Epithelial cell of proximal tubule (primary cell): ENCODE measurements around the gene RTN1. TPM values are rescaled to one million over a fixed set of nuclear protein-coding genes. Genes with fewer than 3 reads are reported as not detected.

Source experiments
- DNase-seq: peaks from one replicate; pipeline ENCODE4 v3.0.0-alpha.2; 2011; ENCODE audit warnings: low read depth
- H3K4me3 ChIP-seq: 2 replicates; pipeline ENCODE4 v1.5.1; 2011; ENCODE audit warnings: low read depth, mild to moderate bottlenecking, low read length
- CTCF ChIP-seq: conservative IDR thresholded peaks from 2 replicates; pipeline ENCODE4 v1.5.1; 2012; ENCODE audit warnings: low read depth, mild to moderate bottlenecking, low read length
- total RNA-seq: library from RNA; depleted of rRNA; stranded (reverse); fragments of >200 nt; gene quantifications from 2 replicates; pipeline ENCODE4 v1.2.3, GENCODE V29; 2015

Gene RTN1
- total RNA-seq, 1 donor from 2014 or later = 0.35 TPM

- DNase-seq = no peak
- TF ChIP-seq CTCF = no peak
- H3K4me3 ChIP-seq = no peak overlapping the region
Measured at GRCh38 chr14:59582161-59582560, 288.4 kb downstream of the RTN1 start.

- no peak for TF ChIP-seq CTCF
- DNase-seq = no peak
Measured at GRCh38 chr14:59580911-59581310, 289.7 kb downstream of the RTN1 start.

GRCh38 chr14:59576332-59577294, 294.0 kb downstream of the RTN1 start, which contains the start of gene CCDC175:
Gene CCDC175 (minus strand): TSS chr14:59576812. CDS start chr14:59576775, 37 bp downstream.
- TF ChIP-seq CTCF = peak; percentile 95
- H3K4me3 ChIP-seq = peak within 1 kb of the TSS; percentile 68
- DNase-seq = peak; percentile 9

More at GRCh38 chr14:59580911-59581310, 289.7 kb downstream of the RTN1 start:
- H3K4me3 ChIP-seq = no peak overlapping the region

- peak; percentile 44 for TF ChIP-seq CTCF
- DNase-seq = no peak
Measured at GRCh38 chr14:59570122-59570521, 300.5 kb downstream of the RTN1 start.

GRCh38 chr14:59566725-59567124, 303.9 kb downstream of the RTN1 start:
- TF ChIP-seq CTCF = no peak
- no peak overlapping the region for H3K4me3 ChIP-seq
- DNase-seq = no peak

More at GRCh38 chr14:59570122-59570521, 300.5 kb downstream of the RTN1 start:
- no peak overlapping the region for H3K4me3 ChIP-seq

- TF ChIP-seq CTCF = no peak
- H3K4me3 ChIP-seq = no peak overlapping the region
- no peak for DNase-seq
Measured at GRCh38 chr14:59566296-59566695, 304.3 kb downstream of the RTN1 start.
